Measurements from ENCODE around the gene GRB2.
"Not testable (repeated sequence)": the region's sequence is repeated elsewhere in the genome, so short reads cannot be mapped to it uniquely, and the experiment has no call there.

GRB2 gene

GRCh38 chr17:75350029-75350428 is 55.4 kb downstream of the GRB2 start:
- TF ChIP-seq CTCF (conservative IDR thresholded peaks at IDR 0.05; ENCODE audit: low read depth, low read length) = no peak
- DNase-seq (ENCODE audit: low read depth) = no peak
- H3K4me3 ChIP-seq (ENCODE audit: low read depth, low read length) = no peak overlapping the region

- no peak for DNase-seq (ENCODE audit: low read depth)
- no peak for TF ChIP-seq CTCF (conservative IDR thresholded peaks at IDR 0.05; ENCODE audit: low read depth, low read length)
- no peak overlapping the region for H3K4me3 ChIP-seq (ENCODE audit: low read depth, low read length)
Measured at GRCh38 chr17:75349589-75349988, 55.9 kb downstream of the GRB2 start.

GRCh38 chr17:75348386-75349012 is 57.0 kb downstream of the GRB2 start:
- no peak for TF ChIP-seq CTCF (conservative IDR thresholded peaks at IDR 0.05; ENCODE audit: low read depth, low read length)
- H3K4me3 ChIP-seq (ENCODE audit: low read depth, low read length) = no peak overlapping the region
- no peak for DNase-seq (ENCODE audit: low read depth)

GRCh38 chr17:75346906-75347305 is 58.6 kb downstream of the GRB2 start:
- DNase-seq (ENCODE audit: low read depth) = peak; percentile 70
- no peak overlapping the region for H3K4me3 ChIP-seq (ENCODE audit: low read depth, low read length)
- TF ChIP-seq CTCF (conservative IDR thresholded peaks at IDR 0.05; ENCODE audit: low read depth, low read length) = no peak

- not testable (repeated sequence) for DNase-seq (ENCODE audit: low read depth); H3K4me3 ChIP-seq (ENCODE audit: low read depth, low read length)
Measured at GRCh38 chr17:75346368-75346767, 59.1 kb downstream of the GRB2 start.

- no peak overlapping the region for H3K4me3 ChIP-seq (ENCODE audit: low read depth, low read length)
- DNase-seq (ENCODE audit: low read depth) = no peak
- no peak for TF ChIP-seq CTCF (conservative IDR thresholded peaks at IDR 0.05; ENCODE audit: low read depth, low read length)
Measured at GRCh38 chr17:75345514-75346167, 59.8 kb downstream of the GRB2 start.

GRCh38 chr17:75344666-75345065 is 60.8 kb downstream of the GRB2 start:
- no peak overlapping the region for H3K4me3 ChIP-seq (ENCODE audit: low read depth, low read length)
- no peak for DNase-seq (ENCODE audit: low read depth)
- TF ChIP-seq CTCF (conservative IDR thresholded peaks at IDR 0.05; ENCODE audit: low read depth, low read length) = no peak

Measured in choroid plexus epithelial cell (primary cell).